GM19240 (cell line): ENCODE measurements around the gene LIN37.
"Not testable (repeated sequence)": the region's sequence is repeated elsewhere in the genome, so short reads cannot be mapped to it uniquely, and the experiment has no call there.

Experiments used
- DNase-seq: peaks from one replicate; pipeline ENCODE4 v3.0.0; 2011; ENCODE audit warnings: low spot score; ENCODE audit not compliant: insufficient read length

LIN37 gene

GRCh38 chr19:35751839-35752745 lies 3.7 kb downstream of the LIN37 start:
- no peak for DNase-seq

DNA sequence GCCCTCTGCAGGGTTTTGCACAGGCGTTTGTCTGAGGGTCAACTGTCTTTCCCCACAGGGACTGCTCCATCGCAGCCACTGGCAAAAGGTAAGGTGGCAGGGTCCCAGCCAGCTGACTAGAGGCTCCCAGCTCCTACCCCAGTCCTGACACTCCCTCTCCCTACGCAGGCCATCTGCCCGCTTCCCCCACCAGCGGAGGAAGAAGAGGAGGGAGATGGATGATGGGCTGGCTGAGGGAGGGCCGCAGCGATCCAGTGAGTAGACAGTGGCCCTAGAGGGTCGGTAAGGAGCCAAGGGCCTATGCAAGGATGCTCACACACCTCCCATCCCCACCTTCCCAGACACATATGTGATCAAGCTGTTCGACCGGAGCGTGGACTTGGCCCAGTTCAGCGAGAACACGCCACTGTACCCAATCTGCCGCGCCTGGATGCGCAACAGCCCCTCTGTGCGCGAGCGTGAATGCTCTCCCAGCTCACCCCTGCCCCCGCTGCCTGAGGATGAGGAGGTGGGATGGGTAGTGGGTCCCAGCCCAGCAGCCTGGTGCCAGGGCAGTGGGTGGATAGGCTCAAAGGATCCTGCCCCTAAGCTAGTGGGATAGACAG lies 4.5 kb downstream of the LIN37 start:
- no peak for DNase-seq

- no peak for DNase-seq
Measured at GRCh38 chr19:35753634-35754369, 5.4 kb downstream of the LIN37 start.

DNA sequence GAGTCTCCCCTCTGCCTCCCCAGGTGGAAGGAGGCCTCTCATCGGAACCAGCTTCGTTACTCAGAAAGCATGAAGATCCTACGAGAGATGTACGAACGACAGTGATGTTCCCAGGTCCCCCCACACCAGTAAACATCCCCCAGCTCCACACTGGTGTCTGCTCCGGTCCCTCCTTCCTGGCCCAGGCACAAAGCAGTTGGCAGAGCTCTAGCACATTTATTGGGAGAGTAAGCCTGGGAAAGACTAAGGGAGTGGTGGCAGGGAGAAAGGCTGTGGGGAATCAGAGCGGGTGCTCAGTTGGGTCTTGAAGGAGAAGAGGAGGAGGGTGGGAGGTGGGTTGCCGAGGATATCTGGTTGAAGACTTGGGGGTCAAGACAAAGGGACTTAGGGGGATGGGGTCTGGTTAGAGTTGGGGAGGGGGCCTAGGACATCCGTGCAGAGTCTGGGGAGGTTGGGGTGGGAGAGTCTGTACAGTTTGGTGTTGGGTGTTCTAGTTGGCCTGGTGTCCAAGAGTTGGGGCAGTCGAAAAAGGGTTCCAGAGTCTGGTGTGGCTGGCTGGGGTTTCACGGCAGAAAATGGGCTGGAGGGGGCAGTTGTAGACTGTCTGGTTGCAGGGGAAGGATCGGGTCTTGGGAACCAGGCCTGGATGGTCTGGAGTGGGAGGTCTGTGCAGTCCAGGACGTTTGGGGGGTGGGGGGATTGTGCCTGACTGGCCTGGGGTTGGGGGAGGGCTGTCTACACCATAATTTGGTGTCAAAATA lies 6.2 kb downstream of the LIN37 start:
- no peak for DNase-seq

- DNase-seq = no peak
Measured at GRCh38 chr19:35755131-35755549, 6.8 kb downstream of the LIN37 start.

DNA sequence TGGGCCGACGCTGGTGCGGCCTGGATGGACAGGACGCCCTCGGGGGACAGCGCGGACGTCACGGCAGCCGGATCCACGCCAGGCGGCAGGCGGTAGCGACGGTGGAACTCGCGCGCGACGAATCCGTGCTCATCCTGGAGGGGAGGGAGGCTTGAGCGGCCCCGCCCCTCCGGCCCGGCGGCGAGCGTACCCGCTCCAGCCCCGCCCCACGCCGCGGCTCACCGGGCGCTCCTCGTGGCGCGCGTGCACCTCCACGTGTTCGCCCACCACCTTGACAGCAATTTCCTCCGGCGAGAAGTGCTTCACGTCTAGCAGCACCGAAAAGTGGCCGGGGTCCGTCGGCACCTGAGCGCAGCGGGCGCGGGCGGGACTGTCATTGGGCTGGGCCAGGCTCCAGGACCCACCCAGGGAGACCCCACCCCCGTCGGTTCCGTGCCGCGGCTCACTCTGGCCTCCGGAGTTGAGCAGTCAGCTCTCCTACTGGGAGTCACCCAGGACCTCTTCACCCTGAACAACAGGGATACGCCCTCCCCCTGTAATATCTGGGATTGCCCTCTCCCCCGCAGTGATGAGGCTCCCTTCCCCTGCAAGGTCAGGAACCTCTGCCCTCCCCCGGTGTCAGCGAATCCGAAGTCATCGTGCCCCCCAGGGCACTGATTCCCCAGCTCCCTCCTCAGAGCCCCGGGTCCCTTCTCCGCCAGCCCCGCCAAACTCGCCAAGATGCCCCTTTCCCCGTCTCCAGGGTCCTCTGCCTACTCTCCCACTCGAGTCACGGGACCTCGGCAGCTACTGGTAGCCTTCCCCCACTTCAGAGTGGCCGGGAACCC lies 7.4 kb downstream of the LIN37 start:
- no peak for DNase-seq

DNA sequence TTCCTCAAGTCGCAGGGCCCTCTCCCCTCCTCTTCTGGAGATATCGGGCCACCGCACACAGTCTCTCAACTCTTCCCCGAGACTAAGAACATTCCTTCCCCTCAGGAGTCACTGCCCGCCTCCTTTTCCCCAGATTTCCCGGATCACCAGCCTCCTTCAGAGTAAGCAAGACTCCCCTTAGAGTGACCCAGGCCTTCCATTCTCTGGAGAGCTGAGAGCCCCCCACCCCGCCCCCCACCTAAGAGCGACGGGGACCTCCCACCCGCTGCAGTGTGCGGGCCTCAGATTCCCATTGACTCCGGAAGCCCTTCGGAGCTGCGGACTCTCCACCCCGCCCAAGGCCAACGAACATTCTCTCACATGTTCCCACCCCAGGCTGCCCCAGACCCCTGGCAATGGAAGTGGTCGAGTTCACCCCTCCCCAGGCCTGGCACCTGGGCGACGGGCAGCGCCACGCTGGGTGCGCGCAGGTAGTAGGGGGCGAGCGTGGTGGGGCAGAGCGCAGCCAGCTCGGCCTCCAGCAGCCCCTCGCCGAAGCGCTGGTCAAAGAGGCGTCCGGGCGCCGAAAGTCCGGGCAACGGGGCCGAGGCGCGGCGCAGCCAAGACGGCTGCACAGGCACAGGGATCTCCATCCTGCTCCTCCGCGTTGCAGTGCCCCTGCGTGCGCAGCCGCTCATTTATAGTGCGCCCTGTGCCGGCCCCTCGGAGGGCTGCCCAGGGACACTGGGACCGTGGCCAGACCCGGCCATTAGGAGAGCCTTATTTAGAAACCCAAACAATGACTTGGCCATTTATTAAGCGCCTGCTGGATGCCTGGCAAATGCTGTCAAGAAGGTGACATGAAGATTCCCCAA lies 8.2 kb downstream of the LIN37 start, which contains the start of gene HSPB6:
Gene HSPB6 (minus strand): TSS at position 653 of the 854 bp plus-strand sequence. CDS start 21 bp downstream, at position 632.
- DNase-seq = no peak

- DNase-seq = no peak
Measured at GRCh38 chr19:35757231-35757748, 8.9 kb downstream of the LIN37 start.

DNA sequence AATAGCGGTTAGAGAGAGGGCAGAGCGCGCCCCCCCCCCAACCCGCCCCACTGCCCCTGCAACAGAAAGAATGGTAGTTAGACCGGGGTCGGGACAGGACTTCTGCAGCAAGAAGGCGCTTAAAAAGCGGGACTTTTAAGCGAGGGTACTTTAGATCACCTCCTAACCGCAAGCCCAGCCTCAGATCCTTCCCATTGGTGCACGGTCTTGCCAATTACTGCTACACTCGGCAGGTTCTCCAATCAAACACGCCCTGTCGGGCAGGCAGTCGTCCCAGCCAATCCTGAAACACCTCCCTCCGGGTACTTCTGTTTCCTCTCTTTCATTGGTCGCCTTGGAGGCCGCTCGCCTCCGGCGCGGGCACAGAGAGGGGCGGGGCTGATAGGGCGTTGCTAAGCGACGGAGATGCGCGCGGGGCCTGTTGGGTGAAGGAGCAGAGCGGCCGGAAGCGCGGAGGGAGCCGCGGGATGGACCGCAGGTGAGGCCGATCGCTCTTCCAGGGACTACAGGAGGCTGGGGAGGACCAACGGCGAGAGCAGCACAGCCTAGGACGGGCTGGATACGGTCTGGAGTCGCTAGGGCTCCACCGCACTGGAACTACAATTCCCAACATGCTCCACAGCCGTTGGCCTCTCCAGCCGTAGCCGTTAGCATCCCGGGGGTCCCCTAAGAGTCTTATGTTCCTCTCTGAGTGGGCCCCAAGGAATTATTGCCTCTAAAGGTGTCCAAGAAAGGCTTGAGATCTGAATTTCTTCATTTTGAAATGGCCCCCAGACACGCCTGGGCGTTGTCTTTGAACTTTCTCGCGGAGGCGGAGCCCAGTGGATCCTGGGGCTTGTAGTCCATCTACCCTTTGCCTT lies 9.6 kb downstream of the LIN37 start, which contains the start of gene PROSER3:
Gene PROSER3 (plus strand): TSS at position 428 of the 860 bp plus-strand sequence. CDS start 40 bp downstream, at position 468.
- peak; percentile 99 for DNase-seq

DNA sequence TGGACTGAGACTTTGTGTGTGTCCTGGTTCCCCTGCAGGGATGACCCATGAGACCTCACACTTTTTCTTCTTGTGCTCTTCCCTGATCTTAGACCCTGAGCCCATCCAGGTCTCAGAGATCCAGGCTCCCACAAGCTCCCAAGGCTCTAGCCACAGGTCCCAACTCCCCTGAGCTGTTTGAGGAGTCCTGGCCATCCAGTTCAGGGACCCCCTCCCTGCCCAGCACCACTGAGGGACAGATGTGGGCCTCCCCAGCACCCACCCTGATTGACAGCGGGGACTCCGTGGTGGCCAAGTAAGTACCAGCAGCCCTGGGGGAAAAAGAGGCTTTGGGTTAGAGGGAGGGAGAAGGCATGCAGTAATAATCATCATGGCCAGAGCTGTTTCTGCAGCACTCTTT lies 11.3 kb downstream of the LIN37 start:
- DNase-seq = no peak

DNA sequence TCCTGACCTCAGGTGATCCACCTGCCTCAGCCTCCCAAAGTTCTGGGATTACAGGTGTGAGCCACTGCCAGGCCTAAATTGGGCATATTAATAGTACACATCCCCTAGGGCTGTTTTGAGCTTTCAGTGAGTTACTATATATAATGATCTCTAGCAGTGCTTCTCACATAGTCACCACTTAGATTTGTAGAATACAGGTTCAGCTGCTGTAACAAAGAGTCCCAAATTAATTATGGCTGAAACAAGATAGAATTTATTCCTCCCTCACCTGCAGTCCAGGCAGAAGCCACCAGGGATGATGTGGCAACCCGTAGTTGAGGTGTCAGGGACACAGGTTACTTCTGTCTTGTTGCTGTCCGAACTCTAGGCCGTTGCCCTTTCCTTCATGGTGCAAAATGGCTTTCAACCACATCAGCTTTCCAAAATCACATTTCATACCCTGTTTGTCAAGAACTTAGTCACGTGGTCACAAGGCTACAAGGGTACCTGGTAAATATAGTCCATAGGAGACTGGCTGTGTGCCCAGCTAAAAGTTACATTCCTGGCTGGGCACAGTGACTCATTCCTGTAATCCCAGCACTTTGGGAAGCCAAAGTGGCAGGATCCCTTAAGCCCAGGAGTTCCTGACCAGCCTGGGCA lies 12.5 kb downstream of the LIN37 start:
- no peak for DNase-seq

GRCh38 chr19:35764432-35765315 lies 16.3 kb downstream of the LIN37 start:
- DNase-seq = no peak

- DNase-seq = no peak
Measured at GRCh38 chr19:35766571-35767104, 18.3 kb downstream of the LIN37 start.

GRCh38 chr19:35767288-35768081 lies 19.1 kb downstream of the LIN37 start:
- no peak for DNase-seq

- DNase-seq = no peak
Measured at GRCh38 chr19:35768082-35768421, 19.7 kb downstream of the LIN37 start.

DNA sequence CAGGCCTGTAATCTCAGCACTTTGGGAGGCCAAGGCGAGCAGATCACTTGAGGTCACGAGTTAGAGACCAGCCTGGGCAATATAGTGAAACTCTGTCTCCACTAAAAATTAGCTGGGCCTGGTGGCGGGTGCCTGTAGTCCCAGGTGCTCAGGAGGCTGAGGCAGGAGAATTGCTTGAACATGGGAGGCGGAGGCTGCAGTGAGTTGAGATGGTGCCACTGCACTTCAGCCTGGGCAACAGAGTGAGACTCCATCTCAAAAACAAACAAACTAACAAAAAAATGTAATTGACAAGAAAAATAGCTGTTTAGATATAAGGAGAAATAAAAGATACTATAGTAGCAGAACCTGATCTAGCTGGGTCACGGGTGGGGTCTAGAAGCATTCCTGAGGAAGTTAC lies 24.0 kb downstream of the LIN37 start:
- DNase-seq = not testable (repeated sequence)
